SU-DHL-6 (cell line): ENCODE measurements around the gene DGLUCY.

Source experiments
- H2AFZ ChIP-seq: fragments of 200-600 bp; sonication (generic); 2 replicates; pipeline ENCODE4 v1.6.1; 2014; ENCODE audit warnings: low read depth, mild to moderate bottlenecking, moderate library complexity, mixed read lengths, antibody characterized with exemption, low read length; ENCODE audit not compliant: severe bottlenecking
- H3F3A ChIP-seq: fragments of 200-600 bp; shearing (Covaris generic); 2 replicates; pipeline ENCODE4 v1.6.0; 2016; ENCODE audit warnings: antibody characterized with exemption, mild to moderate bottlenecking; ENCODE audit not compliant: insufficient read depth
- H3K27ac ChIP-seq: fragments of 200-600 bp; sonication (generic); 2 replicates; pipeline ENCODE4 v1.5.1; 2016; ENCODE audit warnings: low read depth, mild to moderate bottlenecking, low read length, moderate library complexity, mixed read lengths
- H3K27me3 ChIP-seq: fragments of 200-600 bp; sonication (generic), shearing (Covaris generic); 2 replicates; pipeline ENCODE4 v1.6.0; 2014; ENCODE audit warnings: mild to moderate bottlenecking, low read length
- H3K36me3 ChIP-seq: fragments of 200-600 bp; sonication (generic); 2 replicates; pipeline ENCODE4 v1.6.1; 2014; ENCODE audit warnings: mild to moderate bottlenecking, low read length, mixed read lengths
- H3K4me2 ChIP-seq: fragments of 300-600, 200-600 bp; shearing (Covaris generic), sonication (generic); 2 replicates; pipeline ENCODE4 v1.6.0; 2014; ENCODE audit warnings: low read length, low read depth, mild to moderate bottlenecking; ENCODE audit not compliant: poor library complexity, severe bottlenecking
- H3K4me3 ChIP-seq: fragments of 200-600 bp; sonication (generic); 2 replicates; pipeline ENCODE4 v1.5.1; 2014; ENCODE audit warnings: antibody characterized with exemption, low read length, mild to moderate bottlenecking, mixed read lengths; ENCODE audit not compliant: insufficient read depth, poor library complexity, severe bottlenecking
- H3K79me2 ChIP-seq: fragments of 200-600 bp; sonication (generic); 2 replicates; pipeline ENCODE4 v1.6.1; 2014; ENCODE audit warnings: mild to moderate bottlenecking, low read length, moderate library complexity; ENCODE audit not compliant: insufficient read depth
- H3K9ac ChIP-seq: fragments of 200-600 bp; sonication (generic); 2 replicates; pipeline ENCODE4 v1.7.0; 2014; ENCODE audit warnings: mild to moderate bottlenecking, low read length
- H3K9me2 ChIP-seq: fragments of 200-600 bp; sonication (generic); replicated peaks from 2 replicates; pipeline ENCODE4 v1.6.1; 2014; ENCODE audit warnings: low read length; ENCODE audit not compliant: insufficient read depth
- H3K9me3 ChIP-seq: fragments of 200-600 bp; sonication (generic); 2 replicates; pipeline ENCODE4 v1.6.1; 2014; ENCODE audit warnings: low read length, mixed read lengths; ENCODE audit not compliant: insufficient read depth
- H4K20me1 ChIP-seq: fragments of 200-600 bp; sonication (generic); 2 replicates; pipeline ENCODE4 v1.6.1; 2014; ENCODE audit warnings: low read depth, mild to moderate bottlenecking, antibody characterized with exemption, low read length, moderate library complexity, mixed read lengths
- EZH2phosphoT487 ChIP-seq: fragments of 200-600 bp; sonication (generic), shearing (Covaris generic); conservative IDR thresholded peaks from 2 replicates; pipeline ENCODE4 v1.6.1; 2018; ENCODE audit warnings: mild to moderate bottlenecking, antibody characterized with exemption, low read length, moderate library complexity, mixed read lengths
- TF ChIP-seq, protein P1 (sequence below): fragments of 200-600 bp; sonication (generic); IDR thresholded peaks from one replicate; pipeline ENCODE4 v1.5.1; 2017; ENCODE audit warnings: antibody characterized with exemption, mild to moderate bottlenecking, low read length, moderate library complexity; ENCODE audit not compliant: insufficient read depth, poor library complexity, severe bottlenecking

Gene DGLUCY

GRCh38 chr14:91230397-91231035 lies 116.6 kb downstream of the DGLUCY start:
- TF ChIP-seq EZH2phosphoT487: no peak
- TF ChIP-seq, protein P1, sequence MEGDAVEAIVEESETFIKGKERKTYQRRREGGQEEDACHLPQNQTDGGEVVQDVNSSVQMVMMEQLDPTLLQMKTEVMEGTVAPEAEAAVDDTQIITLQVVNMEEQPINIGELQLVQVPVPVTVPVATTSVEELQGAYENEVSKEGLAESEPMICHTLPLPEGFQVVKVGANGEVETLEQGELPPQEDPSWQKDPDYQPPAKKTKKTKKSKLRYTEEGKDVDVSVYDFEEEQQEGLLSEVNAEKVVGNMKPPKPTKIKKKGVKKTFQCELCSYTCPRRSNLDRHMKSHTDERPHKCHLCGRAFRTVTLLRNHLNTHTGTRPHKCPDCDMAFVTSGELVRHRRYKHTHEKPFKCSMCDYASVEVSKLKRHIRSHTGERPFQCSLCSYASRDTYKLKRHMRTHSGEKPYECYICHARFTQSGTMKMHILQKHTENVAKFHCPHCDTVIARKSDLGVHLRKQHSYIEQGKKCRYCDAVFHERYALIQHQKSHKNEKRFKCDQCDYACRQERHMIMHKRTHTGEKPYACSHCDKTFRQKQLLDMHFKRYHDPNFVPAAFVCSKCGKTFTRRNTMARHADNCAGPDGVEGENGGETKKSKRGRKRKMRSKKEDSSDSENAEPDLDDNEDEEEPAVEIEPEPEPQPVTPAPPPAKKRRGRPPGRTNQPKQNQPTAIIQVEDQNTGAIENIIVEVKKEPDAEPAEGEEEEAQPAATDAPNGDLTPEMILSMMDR: no peak
- H3K4me2 ChIP-seq: no peak overlapping the region

GRCh38 chr14:91231446-91231845 lies 117.6 kb downstream of the DGLUCY start:
- no peaks in the 10 kb centered on the region for H4K20me1 ChIP-seq
- no peaks in the 10 kb centered on the region for H3K27me3 ChIP-seq
- no peak overlapping the region for H3K27ac ChIP-seq
- H3K4me2 ChIP-seq: no peak overlapping the region
- no peak overlapping the region for H3K4me3 ChIP-seq
- H3K36me3 ChIP-seq: no peaks in the 10 kb centered on the region
- H3K9me3 ChIP-seq: no peaks in the 10 kb centered on the region
- no peak overlapping the region for H2AFZ ChIP-seq
- no peak overlapping the region for H3K9ac ChIP-seq
- H3F3A ChIP-seq: no peaks in the 10 kb centered on the region
- TF ChIP-seq, protein P1: no peak
- TF ChIP-seq EZH2phosphoT487: no peak
- H3K9me2 ChIP-seq: no peaks in the 10 kb centered on the region
- no peaks in the 10 kb centered on the region for H3K79me2 ChIP-seq

More at GRCh38 chr14:91230397-91231035, 116.6 kb downstream of the DGLUCY start:
- no peaks in the 10 kb centered on the region for H3K9me3 ChIP-seq
- no peaks in the 10 kb centered on the region for H4K20me1 ChIP-seq
- no peaks in the 10 kb centered on the region for H3K9me2 ChIP-seq
- H3K79me2 ChIP-seq: no peaks in the 10 kb centered on the region
- H3K9ac ChIP-seq: no peak overlapping the region
- H2AFZ ChIP-seq: no peak overlapping the region
- H3K36me3 ChIP-seq: no peaks in the 10 kb centered on the region
- no peaks in the 10 kb centered on the region for H3F3A ChIP-seq
- no peaks in the 10 kb centered on the region for H3K27me3 ChIP-seq
- no peak overlapping the region for H3K27ac ChIP-seq
- H3K4me3 ChIP-seq: no peak overlapping the region

DNA sequence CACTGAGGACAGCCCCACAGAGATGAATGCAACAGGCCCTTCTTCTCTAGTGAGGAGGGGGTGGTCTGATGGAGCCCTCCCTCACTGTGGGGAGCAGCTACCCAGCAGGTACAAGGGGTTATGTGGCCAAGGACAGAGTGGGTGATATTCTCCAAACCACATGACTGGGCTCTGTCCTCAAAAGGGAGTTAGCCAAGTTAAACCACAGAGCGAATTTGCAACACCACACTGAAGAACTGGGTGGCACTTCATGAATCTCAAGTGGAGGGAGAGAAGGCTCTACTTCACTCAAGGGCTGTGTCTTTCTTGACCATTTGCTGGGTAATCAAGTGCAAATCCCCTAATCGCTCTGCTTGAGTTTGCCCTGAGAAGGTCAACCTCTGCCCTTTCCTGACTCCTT lies 118.2 kb downstream of the DGLUCY start:
- H3K27me3 ChIP-seq: no peaks in the 10 kb centered on the region
- no peaks in the 10 kb centered on the region for H4K20me1 ChIP-seq
- H3K36me3 ChIP-seq: no peaks in the 10 kb centered on the region
- H3K79me2 ChIP-seq: no peaks in the 10 kb centered on the region
- no peak overlapping the region for H3K9ac ChIP-seq
- H3K27ac ChIP-seq: no peak overlapping the region
- H3K9me3 ChIP-seq: no peaks in the 10 kb centered on the region
- H3K4me2 ChIP-seq: no peak overlapping the region
- H3K4me3 ChIP-seq: no peak overlapping the region
- H3F3A ChIP-seq: no peaks in the 10 kb centered on the region
- TF ChIP-seq, protein P1: no peak
- no peak for TF ChIP-seq EZH2phosphoT487
- no peaks in the 10 kb centered on the region for H3K9me2 ChIP-seq
- H2AFZ ChIP-seq: no peak overlapping the region
